ENCODE data around the gene FBLN1. TPM values are rescaled to one million over a fixed set of nuclear protein-coding genes. Genes with fewer than 3 reads are reported as not detected.
"Not testable (repeated sequence)": the region's sequence is repeated elsewhere in the genome, so short reads cannot be mapped to it uniquely, and the experiment has no call there.

FBLN1 gene
- total RNA-seq, 2 donors from 2014 or later: 92.8 to 354 TPM

DNA sequence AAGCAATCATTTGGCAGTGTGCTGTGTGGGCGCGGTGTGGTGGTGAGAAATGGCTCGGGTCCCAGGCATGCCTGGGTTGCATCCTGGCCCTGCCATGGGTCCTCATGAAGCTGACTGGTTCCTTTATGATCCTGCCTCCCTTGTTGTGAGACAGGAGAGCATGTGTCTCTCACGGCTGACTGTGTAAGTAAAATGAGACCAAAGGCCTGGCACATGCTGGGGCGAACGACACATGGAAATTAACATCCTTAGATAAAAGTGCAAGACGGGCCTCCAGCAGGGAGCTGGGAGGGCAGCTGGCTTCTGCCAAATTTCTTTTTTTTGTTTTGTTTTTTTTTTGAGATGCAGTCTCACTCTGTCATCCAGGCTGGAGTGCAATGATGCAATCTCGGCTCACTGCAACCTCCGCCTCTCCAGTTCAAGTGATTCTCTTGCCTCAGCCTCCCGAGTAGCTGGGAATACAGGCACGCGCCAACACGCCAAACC, 9.4 kb upstream of the FBLN1 start:
- Histone ChIP-seq H3K27me3 (no peaks in the 10 kb centered on the region), H3K4me3 (no peak overlapping the region), H3K4me1 (peaks cover 0 to 20% of the 10 kb centered on the region in 2 donors), H3K9me3 (no peaks in the 10 kb centered on the region), H3K27ac (peak overlapping the region in 1 of 2 donors; percentile 62), H3K36me3 (no peaks in the 10 kb centered on the region)
- TF ChIP-seq, protein P1, sequence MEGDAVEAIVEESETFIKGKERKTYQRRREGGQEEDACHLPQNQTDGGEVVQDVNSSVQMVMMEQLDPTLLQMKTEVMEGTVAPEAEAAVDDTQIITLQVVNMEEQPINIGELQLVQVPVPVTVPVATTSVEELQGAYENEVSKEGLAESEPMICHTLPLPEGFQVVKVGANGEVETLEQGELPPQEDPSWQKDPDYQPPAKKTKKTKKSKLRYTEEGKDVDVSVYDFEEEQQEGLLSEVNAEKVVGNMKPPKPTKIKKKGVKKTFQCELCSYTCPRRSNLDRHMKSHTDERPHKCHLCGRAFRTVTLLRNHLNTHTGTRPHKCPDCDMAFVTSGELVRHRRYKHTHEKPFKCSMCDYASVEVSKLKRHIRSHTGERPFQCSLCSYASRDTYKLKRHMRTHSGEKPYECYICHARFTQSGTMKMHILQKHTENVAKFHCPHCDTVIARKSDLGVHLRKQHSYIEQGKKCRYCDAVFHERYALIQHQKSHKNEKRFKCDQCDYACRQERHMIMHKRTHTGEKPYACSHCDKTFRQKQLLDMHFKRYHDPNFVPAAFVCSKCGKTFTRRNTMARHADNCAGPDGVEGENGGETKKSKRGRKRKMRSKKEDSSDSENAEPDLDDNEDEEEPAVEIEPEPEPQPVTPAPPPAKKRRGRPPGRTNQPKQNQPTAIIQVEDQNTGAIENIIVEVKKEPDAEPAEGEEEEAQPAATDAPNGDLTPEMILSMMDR (IDR thresholded peaks at IDR 0.05): no peak
- DNase-seq (ENCODE audit: low spot score): peak; percentile 90

DNA sequence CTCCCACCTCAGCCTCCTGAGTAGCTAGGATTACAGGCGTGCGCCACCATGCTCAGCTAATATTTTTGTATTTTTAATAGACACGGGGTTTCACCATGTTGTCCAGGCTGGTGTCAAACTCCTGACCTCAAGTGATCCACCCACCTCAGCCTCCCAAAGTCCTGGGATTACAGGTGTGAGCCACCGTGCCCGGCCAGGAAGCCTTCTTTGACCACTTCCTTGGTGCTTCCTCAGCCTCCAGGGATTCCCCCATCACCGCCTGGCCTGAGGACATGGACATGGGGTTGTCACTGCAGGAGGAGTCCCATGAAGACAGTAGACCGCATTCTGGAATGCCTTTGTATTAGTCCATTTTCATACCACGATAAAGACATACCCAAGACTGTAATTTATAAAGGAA, 8.4 kb upstream of the FBLN1 start:
- H3K9me3 ChIP-seq; H3K4me3 ChIP-seq; H3K27me3 ChIP-seq; DNase-seq (ENCODE audit: low spot score); H3K36me3 ChIP-seq: not testable (repeated sequence)
- Histone ChIP-seq H3K27ac (peak overlapping the region in 1 of 2 donors; percentile 62), H3K4me1 (peaks cover 0 to 28% of the 10 kb centered on the region in 2 donors)

DNA sequence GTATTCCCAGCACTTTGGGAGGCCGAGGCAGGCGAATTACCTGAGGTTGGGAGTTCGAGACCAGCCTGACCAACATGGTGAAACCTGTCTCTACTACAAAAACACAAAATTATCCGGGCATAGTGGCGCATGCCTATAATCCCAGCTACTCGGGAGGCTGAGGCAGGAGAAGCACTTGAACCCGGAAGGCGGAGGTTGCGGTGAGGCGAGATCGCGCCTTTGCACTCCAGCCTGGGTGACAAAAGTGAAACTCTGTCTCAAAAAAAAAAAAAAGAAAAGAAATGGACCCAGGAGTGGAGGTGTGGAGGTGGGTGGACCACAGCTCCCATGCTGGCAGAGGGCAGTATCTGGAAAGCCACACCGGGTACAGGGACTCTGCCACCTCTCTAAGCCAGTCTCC, 7.1 kb upstream of the FBLN1 start:
- peak overlapping the region in 1 of 2 donors; percentile 44 for H3K27ac ChIP-seq
- DNase-seq (ENCODE audit: low spot score); H3K4me3 ChIP-seq; H3K9me3 ChIP-seq; H3K27me3 ChIP-seq; H3K36me3 ChIP-seq: not testable (repeated sequence)
- H3K4me1 ChIP-seq: peaks cover 0 to 29% of the 10 kb centered on the region in 2 donors

DNA sequence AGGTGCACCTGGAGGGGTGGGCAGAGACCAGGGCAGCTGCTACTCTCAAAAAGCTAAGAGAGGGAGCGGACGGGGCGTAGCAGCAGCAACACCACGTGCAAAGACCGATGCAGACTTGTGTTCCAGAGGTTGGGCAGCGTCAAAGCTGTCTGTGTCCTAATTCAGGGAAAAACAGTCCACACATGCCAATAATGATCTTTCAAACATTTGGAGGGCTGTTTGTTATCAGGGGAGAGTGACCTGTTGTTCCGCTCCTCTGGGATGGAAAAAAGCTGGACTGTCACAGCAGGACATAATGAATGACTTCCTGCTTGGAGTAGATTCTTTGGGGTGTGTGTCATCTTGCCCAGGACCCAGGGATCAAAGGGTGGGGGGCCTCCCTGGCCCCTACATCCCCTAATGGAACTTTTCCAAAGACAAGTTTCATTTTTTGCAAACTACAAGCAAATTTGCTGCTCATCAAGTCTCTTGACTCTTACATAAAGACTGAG, 6.2 kb upstream of the FBLN1 start:
- no peak for DNase-seq (ENCODE audit: low spot score)
- Histone ChIP-seq H3K4me1 (peaks cover 0 to 29% of the 10 kb centered on the region in 2 donors), H3K4me3 (no peak overlapping the region), H3K27ac (peak overlapping the region in 1 of 2 donors; percentile 44), H3K9me3 (no peaks in the 10 kb centered on the region), H3K27me3 (no peaks in the 10 kb centered on the region), H3K36me3 (no peaks in the 10 kb centered on the region)
- TF ChIP-seq, protein P1 (IDR thresholded peaks at IDR 0.05): no peak

DNA sequence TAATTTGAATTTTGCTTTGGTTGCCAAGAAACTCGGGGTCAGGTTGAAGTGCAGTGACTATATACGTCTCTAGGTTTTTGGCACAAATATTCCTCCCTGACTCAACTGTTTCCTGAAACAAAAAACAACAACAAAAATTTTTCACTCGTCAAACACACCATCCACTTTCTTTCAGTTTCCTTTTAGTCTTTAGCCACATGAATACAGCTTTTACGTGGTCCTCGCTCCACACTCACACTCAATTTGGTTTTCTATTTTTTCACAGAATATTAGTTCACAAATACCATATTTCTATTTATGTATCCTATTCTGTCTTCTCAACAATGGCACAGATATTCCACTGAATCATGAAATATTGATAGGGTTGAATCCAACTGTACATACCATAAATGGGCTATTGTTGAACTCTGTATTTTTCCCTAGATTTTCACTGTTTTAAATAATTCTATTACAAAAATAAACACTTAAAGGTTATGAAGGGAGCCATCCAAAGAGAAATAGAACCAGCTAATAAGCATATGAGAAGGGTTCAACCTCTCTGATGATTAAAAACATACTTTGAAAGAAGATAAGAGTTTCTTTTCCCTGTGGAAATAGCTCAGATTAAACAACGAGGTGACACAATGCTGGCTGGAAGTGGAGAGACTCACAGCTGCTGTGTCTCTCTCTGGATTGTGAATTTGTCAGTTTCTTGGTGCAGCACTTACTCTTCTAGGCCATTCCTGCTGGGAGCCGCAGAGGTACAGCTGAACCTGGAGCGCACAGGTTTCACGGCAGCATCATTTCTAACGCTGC, 5.1 kb upstream of the FBLN1 start:
- H3K4me3 ChIP-seq: no peak overlapping the region
- no peaks in the 10 kb centered on the region for H3K36me3 ChIP-seq
- H3K27ac ChIP-seq: peak overlapping the region; percentile 10 to 44
- H3K9me3 ChIP-seq: no peaks in the 10 kb centered on the region
- H3K27me3 ChIP-seq: no peaks in the 10 kb centered on the region
- no peak for DNase-seq (ENCODE audit: low spot score)
- H3K4me1 ChIP-seq: peaks cover 0 to 35% of the 10 kb centered on the region in 2 donors
- TF ChIP-seq, protein P1 (IDR thresholded peaks at IDR 0.05): no peak

DNA sequence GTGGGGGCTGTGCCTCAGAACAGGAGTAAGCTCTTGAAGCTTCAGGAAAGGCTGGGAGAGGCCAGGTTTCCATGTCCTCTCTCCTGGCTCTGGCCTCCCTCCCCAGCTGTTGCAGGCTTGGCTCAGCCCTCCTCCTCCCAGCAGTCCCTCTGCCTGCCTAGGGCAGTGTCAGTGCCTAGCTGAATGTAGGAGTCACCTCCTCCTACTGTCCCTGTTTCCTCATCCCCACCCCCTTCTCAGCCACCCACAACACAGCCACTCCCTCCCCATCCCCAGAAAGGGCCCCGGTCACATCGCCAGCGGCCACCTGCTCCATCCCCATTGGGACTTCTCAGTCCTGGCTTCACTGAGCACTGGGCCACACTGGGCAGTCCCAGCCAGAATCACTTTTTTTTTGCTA, 2.9 kb upstream of the FBLN1 start:
- Histone ChIP-seq H3K4me1 (peaks cover 0 to 40% of the 10 kb centered on the region in 2 donors), H3K4me3 (no peak overlapping the region), H3K27me3 (no peaks in the 10 kb centered on the region), H3K9me3 (no peaks in the 10 kb centered on the region), H3K36me3 (no peaks in the 10 kb centered on the region), H3K27ac (peak overlapping the region; percentile 48 to 69)
- TF ChIP-seq, protein P1 (IDR thresholded peaks at IDR 0.05): no peak
- DNase-seq (ENCODE audit: low spot score): peak; percentile 75

All from right atrium auricular region (tissue), 2 donors.